ENCODE results near the gene ADORA1. TPM values are rescaled to one million over a fixed set of nuclear protein-coding genes. Genes with fewer than 3 reads are reported as not detected.

ADORA1 gene
- total RNA-seq, 4 donors from 2014 or later, result 0.94 to 25.6 (median 6.8) TPM

DNA sequence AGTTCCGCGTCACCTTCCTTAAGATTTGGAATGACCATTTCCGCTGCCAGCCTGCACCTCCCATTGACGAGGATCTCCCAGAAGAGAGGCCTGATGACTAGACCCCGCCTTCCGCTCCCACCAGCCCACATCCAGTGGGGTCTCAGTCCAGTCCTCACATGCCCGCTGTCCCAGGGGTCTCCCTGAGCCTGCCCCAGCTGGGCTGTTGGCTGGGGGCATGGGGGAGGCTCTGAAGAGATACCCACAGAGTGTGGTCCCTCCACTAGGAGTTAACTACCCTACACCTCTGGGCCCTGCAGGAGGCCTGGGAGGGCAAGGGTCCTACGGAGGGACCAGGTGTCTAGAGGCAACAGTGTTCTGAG is 38.3 kb downstream of the ADORA1 start:
- H3K27me3 ChIP-seq, result no peaks in the 10 kb centered on the region
- H3K4me1 ChIP-seq, result peaks cover 4 to 8% of the 10 kb centered on the region in 2 donors
- H3K27ac ChIP-seq, result no peak overlapping the region
- WGBS, 2 donors, result 96 to 99% methylated on average over 7 to 8 of the region's 8 CpGs
- TF ChIP-seq, protein P1, sequence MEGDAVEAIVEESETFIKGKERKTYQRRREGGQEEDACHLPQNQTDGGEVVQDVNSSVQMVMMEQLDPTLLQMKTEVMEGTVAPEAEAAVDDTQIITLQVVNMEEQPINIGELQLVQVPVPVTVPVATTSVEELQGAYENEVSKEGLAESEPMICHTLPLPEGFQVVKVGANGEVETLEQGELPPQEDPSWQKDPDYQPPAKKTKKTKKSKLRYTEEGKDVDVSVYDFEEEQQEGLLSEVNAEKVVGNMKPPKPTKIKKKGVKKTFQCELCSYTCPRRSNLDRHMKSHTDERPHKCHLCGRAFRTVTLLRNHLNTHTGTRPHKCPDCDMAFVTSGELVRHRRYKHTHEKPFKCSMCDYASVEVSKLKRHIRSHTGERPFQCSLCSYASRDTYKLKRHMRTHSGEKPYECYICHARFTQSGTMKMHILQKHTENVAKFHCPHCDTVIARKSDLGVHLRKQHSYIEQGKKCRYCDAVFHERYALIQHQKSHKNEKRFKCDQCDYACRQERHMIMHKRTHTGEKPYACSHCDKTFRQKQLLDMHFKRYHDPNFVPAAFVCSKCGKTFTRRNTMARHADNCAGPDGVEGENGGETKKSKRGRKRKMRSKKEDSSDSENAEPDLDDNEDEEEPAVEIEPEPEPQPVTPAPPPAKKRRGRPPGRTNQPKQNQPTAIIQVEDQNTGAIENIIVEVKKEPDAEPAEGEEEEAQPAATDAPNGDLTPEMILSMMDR (IDR thresholded peaks at IDR 0.05), result no peak
- TF ChIP-seq POLR2A (IDR thresholded peaks at IDR 0.05), result no peak
- intact Hi-C loops (cut with DNase I), result no loop called here
- no peak for DNase-seq
- H3K4me3 ChIP-seq (replicated peaks in 1 of 3), result no peak overlapping the region
- H3K36me3 ChIP-seq, result no peaks in the 10 kb centered on the region
- no peaks in the 10 kb centered on the region for H3K9me3 ChIP-seq

DNA sequence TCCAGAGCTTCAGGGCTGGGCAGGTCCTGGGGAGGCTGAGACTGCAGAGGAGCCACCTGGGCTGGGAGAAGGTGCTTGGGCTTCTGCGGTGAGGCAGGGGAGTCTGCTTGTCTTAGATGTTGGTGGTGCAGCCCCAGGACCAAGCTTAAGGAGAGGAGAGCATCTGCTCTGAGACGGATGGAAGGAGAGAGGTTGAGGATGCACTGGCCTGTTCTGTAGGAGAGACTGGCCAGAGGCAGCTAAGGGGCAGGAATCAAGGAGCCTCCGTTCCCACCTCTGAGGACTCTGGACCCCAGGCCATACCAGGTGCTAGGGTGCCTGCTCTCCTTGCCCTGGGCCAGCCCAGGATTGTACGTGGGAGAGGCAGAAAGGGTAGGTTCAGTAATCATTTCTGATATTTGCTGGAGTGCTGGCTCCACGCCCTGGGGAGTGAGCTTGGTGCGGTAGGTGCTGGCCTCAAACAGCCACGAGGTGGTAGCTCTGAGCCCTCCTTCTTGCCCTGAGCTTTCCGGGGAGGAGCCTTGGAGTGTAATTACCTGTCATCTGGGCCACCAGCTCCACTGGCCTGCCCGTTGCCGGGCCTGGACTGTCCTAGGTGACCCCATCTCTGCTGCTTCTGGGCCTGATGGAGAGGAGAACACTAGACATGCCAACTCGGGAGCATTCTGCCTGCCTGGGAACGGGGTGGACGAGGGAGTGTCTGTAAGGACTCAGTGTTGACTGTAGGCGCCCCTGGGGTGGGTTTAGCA is 38.8 kb downstream of the ADORA1 start:
- Histone ChIP-seq H3K4me3 (replicated peaks in 1 of 3) (no peak overlapping the region), H3K27me3 (no peaks in the 10 kb centered on the region), H3K27ac (no peak overlapping the region), H3K9me3 (no peaks in the 10 kb centered on the region), H3K36me3 (no peaks in the 10 kb centered on the region), H3K4me1 (peaks cover 1 to 2% of the 10 kb centered on the region in 2 donors)
- intact Hi-C loops (cut with DNase I), result no loop called here
- peak; percentile 35 to 42 for DNase-seq
- WGBS, 2 donors, result 82 to 88% methylated on average over 6 to 11 of the region's 14 CpGs
- TF ChIP-seq, protein P1 (IDR thresholded peaks at IDR 0.05), result peak in 1 of 6 experiments; percentile 5
- no peak for TF ChIP-seq POLR2A (IDR thresholded peaks at IDR 0.05)

DNA sequence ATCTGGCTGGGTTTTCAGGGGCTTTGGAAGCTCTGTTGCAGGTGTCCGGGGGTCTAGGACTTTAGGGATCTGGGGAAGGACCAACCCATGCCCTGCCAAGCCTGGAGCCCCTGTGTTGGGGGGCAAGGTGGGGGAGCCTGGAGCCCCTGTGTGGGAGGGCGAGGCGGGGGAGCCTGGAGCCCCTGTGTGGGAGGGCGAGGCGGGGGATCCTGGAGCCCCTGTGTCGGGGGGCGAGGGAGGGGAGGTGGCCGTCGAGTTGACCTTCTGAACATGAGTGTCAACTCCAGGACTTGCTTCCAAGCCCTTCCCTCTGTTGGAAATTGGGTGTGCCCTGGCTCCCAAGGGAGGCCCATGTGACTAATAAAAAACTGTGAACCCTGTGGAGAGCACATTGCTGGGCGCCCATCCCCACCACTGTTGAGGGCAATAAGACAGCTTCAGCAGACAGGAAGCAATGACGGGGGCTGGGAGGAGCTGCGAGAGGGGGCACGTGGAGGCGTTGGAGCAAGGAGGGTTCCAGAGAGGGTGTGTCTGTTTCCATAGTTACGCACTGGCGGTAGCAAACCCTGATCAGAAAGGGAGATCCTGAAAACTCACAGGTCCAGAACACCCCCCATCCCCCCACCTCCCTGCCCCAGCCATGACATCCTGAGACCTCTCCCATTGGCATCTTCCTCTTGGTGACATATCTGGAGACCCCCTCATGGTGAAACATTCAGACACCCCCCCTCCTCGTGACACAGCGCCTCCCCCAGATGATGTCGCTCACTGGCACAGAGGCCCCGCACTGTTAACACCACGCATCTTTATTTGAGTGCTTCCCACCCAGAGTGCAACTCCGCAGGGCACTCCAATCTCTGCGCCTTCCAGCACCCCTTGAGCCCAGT is 39.7 kb downstream of the ADORA1 start:
- no peak for DNase-seq
- no peak overlapping the region for H3K27ac ChIP-seq
- TF ChIP-seq, protein P1 (IDR thresholded peaks at IDR 0.05), result no peak
- TF ChIP-seq POLR2A (IDR thresholded peaks at IDR 0.05), result no peak
- intact Hi-C loops (cut with DNase I), result no loop called here
- H3K4me1 ChIP-seq, result no peaks in the 10 kb centered on the region
- H3K9me3 ChIP-seq, result no peaks in the 10 kb centered on the region
- H3K27me3 ChIP-seq, result no peaks in the 10 kb centered on the region
- H3K36me3 ChIP-seq, result no peaks in the 10 kb centered on the region
- H3K4me3 ChIP-seq (replicated peaks in 1 of 3), result no peak overlapping the region
- WGBS, 2 donors, result 81 to 86% methylated on average over 14 to 22 of the region's 23 CpGs

- Histone ChIP-seq H3K27ac (no peak overlapping the region), H3K9me3 (no peaks in the 10 kb centered on the region), H3K4me1 (peaks cover 6% of the 10 kb centered on the region in 2 donors), H3K27me3 (no peaks in the 10 kb centered on the region), H3K36me3 (no peaks in the 10 kb centered on the region), H3K4me3 (replicated peaks in 1 of 3) (no peak overlapping the region)
- 92% methylated on average over 4 to 5 of the region's 5 CpGs for WGBS, 2 donors
- intact Hi-C loops (cut with DNase I), result no loop called here
- DNase-seq, result no peak
- TF ChIP-seq, protein P1 (IDR thresholded peaks at IDR 0.05), result no peak
- no peak for TF ChIP-seq POLR2A (IDR thresholded peaks at IDR 0.05)
Observed at GRCh38 chr1:203167913-203168200, 40.3 kb downstream of the ADORA1 start.

GRCh38 chr1:203168256-203168786 is 40.8 kb downstream of the ADORA1 start:
- intact Hi-C loops (cut with DNase I), result no loop called here
- H3K4me1 ChIP-seq, result peaks cover 8 to 9% of the 10 kb centered on the region in 2 donors
- H3K27me3 ChIP-seq, result no peaks in the 10 kb centered on the region
- no peaks in the 10 kb centered on the region for H3K9me3 ChIP-seq
- WGBS, 2 donors, result 95 to 96% methylated on average over 12 of the region's 12 CpGs
- no peak for DNase-seq
- H3K27ac ChIP-seq, result no peak overlapping the region
- no peak for TF ChIP-seq POLR2A (IDR thresholded peaks at IDR 0.05)
- TF ChIP-seq, protein P1 (IDR thresholded peaks at IDR 0.05), result no peak
- H3K36me3 ChIP-seq, result no peaks in the 10 kb centered on the region
- no peak overlapping the region for H3K4me3 ChIP-seq (replicated peaks in 1 of 3)

Measured in thyroid gland (tissue), 4 donors.